ENCODE data around the gene PTH.

PTH gene

DNA sequence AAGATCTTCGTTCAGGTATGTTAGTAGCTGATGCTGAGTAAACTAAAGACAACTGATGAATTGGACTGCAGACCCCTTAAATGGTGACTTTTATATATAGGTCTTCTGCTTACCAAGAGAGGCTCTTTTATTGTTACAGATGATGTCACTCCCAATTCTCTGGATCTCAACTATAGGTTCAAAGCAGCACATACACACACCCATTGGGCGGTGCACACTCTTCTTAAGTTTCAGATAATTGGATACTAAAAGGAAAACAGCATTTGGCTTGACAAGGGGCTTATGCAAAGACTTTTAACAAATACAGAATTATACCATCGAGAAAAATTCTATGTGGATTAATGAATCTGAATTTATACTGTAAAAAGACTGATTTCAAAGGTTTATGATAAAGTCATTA, at the start of gene PTH:
PTH (minus strand) TSS at position 69 of the 400 bp plus-strand sequence. CDS start 3,142 bp downstream, outside the sequence.
- no peak for DNase-seq (ENCODE audit: low read depth, low spot score)

DNA sequence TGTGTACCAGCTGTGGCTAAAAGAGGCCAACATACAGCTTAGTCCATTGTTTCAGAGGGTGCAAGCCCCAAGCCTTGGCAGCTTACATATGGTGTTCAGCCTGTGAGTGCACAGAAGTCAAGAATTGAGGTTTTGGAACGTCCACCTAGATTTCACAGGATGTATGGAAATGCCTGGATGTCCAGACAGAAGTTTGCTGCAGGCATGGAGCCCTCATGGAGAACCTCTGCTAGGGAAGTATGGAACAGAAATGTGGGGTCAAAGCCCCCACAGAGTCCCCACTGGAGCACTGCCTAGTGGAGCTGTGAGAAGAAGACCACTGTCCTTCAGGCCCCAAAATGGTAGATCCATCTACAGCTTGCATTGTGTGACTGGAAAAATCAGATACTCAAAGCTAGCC, 42.2 kb upstream of the PTH start:
- no peak for DNase-seq (ENCODE audit: low read depth, low spot score)

DNA sequence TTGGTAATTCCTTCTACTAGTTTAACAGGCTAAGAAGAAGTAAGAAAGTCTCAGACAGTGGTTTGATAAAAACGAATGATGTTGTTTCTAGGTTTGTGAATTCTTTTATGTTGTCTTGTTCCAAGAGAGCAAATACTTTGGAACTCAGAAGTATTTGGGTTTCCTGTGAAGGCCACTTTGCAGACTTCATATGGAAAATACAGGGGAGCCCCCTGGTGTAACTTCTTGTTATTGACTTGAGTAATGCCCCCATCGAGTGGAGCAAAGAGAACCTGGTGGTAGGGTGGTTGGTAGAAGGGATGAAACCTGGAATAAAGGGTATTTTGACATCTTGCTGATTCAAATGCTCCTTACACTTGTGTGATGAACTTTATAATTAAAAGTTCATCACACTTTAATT, 40.0 kb upstream of the PTH start:
- peak; percentile 15 for DNase-seq (ENCODE audit: low read depth, low spot score)

DNA sequence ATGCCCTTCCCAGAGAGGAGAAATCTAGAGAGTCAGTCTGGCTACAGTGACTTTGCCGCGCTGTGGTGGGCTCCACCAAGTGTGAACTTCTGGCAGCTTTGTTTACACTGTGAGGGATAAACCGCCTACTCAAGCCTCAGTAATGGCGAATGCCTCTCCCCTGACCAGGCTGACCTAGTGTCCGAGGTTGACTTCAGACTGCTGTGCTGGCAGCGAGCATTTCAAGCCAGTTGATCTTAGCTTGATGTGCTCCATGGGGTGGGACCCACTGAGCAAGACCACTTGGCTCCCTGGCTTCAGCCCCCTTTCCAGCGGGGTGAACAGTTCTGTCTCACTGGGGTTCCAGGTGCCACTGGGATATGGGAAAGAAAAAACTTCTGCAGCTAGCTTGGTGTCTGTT, 38.6 kb upstream of the PTH start:
- no peak for DNase-seq (ENCODE audit: low read depth, low spot score)

DNA sequence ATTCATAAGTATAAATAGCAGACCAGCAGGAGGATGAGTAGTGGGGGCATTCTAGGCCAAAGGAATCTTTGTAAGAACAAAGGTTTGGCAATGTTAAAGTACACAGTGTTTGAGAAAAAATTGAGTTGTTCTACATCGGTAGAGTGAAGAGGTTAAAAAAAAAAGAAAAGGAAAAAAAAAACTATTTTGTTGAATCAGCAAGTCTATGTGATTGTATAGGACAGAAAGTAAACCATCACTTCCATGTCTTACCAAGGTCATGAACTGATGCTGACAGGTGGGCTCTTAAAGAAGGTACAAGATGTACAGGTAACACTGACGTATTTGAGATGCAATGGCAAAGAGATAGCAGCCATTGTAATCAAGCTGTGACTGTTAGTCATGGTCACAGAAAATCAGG, 29.5 kb upstream of the PTH start:
- no peak for DNase-seq (ENCODE audit: low read depth, low spot score)

DNA sequence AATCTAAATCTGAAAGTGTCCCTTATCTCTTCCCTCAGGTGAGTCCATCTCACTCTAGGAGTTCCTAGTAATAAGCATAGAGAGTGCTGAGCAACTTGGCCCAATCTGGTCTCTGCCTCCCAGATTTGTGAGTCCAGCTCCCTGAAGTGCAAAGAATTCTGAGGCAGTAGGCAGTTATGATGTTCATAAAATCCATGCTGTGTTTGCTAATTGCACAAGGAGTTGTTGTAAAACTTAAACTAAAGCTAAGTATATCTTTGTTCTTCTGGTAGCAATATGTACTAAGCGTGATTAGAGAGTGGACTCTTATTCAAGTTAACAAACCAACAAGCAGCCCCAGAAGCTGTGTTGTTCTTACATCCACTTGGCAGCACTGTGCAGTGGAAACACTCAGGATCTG, 7.6 kb upstream of the PTH start:
- no peak for DNase-seq (ENCODE audit: low read depth, low spot score)

DNA sequence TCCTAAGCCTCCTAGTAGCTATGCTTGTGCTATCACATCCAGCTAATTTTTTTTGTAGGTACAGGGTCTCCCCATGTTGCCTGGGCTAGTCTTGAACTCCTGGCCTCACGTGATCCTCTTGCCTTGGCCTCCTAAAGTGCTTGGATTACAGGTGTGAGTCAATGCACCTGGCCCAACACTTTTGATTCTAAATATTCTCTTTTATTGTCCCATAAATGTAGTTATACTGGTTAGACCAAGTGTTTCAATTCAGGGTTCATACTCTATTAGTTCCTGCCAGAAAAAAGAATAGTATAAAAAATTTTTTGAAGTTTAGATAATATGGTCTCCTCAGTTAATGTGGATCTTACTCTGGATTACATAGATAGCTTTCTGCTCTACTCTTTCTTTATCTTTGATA, 6.7 kb upstream of the PTH start:
- no peak for DNase-seq (ENCODE audit: low read depth, low spot score)

DNA sequence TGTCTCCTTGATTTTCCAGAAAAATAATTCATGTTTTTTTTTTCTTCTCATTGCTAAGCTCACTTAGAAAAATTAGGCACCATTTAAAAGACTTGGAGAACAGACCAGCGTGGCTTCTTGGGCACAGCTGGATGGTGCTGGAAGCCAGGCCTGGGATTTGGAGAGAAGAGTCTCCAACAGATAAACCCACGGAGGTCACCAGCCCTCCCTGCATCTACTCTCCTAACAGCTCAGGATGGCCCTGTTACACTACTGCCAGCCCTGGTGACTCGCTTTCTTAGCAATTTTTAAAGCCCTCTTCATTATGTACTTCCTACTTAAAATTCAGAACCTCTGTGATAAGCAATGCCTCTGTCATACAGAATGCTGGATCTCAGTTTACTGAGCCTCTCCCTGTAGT, 1.7 kb downstream of the PTH start:
- DNase-seq (ENCODE audit: low read depth, low spot score), result no peak

DNA sequence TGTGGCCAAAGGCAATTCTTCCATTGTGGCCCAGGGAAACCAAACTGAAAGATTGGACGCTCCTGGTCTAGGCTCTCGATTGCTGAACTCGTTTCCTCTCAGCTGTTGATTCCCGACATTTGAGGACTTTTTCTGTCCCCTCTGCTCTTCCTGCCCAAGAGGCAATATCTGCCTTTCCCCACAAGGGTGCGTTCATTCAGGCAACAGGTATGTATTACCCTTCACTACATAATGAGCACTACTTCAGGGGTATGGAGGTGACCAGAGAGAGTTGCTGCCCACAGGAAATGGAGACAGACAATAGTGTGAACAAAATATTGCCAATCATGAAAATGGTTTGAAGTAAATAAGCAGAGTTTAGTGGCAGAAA, 8.2 kb downstream of the PTH start:
- DNase-seq (ENCODE audit: low read depth, low spot score), result peak; percentile 45

DNA sequence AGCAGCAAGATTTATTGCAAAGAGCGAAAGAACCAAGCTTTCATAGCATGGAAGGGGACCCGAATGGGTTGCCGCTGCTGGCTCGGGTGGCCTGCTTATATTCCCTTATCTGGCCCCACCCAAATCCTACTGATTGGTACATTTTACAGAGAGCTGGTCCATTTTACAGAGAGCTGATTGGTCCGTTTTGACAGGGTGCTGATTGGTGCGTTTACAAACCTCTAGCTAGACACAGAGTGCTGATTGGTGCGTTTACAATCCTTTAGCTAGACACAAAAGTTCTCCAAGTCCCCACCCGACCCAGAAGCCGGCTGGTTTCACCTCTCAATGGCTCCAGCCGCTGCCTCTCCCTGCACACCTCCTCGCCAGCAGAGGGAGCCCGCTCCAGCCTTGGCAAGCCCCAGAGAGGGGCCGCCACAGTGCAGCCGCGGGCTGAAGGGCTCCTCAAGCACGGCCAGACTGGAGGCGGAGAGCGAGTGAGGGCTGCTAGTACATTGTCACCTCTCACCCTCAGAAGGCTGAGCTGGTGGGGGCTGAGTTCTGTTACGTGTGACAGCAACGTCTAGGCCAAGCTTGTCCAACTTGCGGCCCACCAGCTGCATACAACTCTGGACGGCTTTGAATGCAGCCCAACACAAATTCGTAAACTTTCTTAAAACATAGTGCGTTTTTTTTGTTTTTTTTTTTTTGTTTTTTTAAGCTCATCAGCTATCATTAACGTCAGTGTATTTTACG, 8.7 kb downstream of the PTH start:
- DNase-seq (ENCODE audit: low read depth, low spot score), result peak; percentile 30

DNA sequence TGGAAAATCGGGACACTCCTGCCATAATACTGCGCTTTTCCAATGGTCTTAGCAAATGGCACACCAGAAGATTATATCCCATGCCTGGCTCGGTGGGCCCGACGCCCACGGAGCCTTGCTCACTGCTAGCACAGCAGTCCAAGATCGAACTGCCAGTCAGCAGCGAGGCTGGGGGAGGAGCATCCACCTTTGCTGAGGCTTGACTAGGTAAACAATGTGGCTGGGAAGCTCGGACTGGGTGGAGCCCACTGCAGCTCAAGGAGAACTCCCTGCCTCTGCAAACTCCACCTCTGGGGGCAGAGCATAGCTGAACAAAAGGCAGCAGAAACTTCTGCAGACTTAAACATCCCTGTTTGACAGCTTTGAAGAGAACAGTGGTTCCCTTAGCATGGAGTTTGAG, 15.6 kb downstream of the PTH start:
- DNase-seq (ENCODE audit: low read depth, low spot score), result no peak

DNA sequence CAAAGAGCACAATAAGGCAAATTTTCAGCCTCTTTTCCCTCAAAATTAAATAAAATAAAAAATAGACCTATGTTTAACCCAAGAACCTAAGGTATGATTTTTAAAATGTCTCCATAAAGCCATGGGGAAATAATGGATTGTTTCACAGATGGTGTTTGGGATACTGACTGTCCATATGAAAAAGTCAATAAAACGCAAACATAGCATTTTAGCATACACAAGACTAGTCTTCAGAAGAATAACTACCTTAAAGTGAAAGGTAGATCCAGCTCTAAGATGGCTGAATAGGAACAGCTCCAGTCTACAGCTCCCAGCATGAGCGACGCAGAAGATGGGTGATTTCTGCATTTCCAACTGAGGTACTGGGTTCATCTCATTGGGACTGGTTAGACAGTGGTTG, 16.1 kb downstream of the PTH start:
- DNase-seq (ENCODE audit: low read depth, low spot score), result no peak

DNA sequence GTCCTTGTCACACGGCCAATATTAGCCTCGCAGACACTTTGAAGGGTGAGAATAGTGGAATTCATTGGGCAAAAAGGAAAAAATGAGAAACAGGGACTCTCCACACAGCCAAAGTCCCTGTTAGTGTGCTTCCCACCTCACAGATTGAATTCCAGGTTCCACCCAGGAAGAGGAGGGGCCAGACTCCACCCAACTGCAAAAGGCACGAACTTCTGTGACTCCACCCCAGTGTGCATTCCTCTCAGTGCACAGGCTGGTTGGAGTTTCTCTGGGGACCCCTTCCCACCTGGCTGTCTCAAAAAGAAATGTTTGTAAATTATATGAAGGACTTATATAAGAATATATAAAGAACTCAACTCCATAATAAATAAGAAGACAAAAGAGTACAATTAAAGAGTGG, 20.7 kb downstream of the PTH start:
- no peak for DNase-seq (ENCODE audit: low read depth, low spot score)

DNA sequence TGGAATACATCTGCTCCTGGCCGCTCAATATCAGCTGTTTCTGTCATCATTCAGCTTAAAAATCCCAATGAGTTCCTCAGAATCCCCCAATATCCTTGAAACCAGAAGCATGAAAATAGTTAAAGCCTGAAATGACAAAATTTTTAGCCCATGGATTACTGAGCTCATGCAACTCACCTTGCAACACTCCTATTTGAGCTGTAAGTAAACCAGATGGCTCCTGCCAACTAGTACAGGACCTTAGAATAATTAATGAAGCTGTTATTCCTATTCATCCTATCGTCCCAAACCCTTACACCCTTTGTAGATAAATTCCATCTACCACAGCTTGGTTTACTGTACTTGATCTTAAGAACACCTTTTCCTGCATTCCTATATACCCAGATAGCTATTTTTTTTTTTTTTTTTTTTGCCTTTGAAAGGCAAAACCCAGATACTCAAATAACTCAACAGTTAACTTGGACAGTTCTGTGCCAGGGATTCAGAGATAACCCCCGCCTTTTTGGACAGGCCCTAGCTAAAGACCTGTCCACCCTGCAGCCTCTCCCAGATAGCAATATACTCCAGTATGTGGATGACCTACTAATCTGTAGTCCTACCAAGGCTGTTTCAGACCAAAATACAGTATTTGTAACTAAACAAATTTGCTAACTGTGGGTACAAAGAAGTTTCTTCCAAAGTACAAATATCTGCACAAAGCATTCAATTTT, 22.6 kb downstream of the PTH start:
- DNase-seq (ENCODE audit: low read depth, low spot score), result no peak

DNA sequence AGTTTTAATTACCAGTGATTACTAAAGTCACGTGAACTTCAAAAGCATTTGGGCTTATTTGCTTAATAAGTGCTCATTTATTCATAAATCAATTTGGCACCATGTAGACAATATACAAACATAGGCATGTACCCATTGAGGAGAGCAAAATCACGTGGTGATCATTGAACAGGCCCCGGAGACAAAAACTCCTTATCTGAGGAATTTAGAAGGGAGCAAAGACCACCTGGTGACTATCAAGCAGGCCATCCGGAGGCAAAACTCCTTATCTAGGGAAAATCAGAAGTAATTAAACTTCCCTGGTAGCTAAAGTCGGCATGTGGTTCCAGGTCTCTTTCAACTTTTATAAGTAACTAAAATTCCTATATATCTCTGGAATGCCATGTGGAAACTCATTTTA, 27.0 kb downstream of the PTH start:
- no peak for DNase-seq (ENCODE audit: low read depth, low spot score)

DNA sequence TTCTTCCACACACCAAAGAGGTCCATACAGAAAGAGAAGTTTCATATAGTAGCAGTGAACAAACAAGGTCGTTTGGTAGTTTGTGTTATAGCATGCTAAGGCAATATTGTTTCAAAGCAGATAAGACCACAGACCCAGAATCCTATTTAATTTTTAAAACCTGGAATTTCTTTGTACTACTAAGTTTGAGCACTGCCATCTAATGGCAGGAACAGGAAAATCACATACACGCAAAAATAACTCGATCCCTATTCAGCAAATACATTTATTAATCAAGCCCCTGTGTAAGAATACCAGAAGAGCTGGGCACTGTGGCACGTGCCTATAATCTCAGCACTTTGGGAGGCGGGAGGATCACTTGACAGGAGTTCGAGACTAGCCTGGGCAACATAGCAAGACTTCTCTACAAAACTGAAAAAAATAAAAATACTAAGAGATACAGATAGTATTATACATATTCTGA, 29.9 kb downstream of the PTH start:
- DNase-seq (ENCODE audit: low read depth, low spot score), result no peak

DNA sequence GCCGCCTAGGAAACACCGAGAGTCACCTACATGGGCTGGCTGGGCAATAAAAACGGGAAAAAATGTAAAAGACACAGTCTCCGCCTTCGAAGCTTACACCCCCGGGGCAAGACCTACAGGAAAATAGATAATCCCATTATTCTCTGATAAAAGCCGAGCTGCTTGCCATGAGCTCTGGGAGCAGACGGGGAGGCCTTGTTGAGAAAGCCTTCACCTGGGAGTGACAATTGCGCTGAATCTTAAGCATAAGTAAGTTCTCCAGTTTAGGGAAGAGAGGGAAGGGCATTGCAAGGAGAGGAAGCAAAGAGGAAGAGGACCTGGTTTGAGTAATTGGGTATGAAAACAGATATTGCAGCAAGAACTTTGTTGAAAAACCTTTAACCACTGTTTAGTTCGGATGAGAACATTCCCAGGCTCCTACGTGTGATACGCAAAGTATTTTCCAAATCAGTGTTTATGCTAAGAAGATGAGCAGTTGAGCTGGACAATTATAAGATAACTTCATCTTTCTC, 32.0 kb downstream of the PTH start:
- no peak for DNase-seq (ENCODE audit: low read depth, low spot score)

DNA sequence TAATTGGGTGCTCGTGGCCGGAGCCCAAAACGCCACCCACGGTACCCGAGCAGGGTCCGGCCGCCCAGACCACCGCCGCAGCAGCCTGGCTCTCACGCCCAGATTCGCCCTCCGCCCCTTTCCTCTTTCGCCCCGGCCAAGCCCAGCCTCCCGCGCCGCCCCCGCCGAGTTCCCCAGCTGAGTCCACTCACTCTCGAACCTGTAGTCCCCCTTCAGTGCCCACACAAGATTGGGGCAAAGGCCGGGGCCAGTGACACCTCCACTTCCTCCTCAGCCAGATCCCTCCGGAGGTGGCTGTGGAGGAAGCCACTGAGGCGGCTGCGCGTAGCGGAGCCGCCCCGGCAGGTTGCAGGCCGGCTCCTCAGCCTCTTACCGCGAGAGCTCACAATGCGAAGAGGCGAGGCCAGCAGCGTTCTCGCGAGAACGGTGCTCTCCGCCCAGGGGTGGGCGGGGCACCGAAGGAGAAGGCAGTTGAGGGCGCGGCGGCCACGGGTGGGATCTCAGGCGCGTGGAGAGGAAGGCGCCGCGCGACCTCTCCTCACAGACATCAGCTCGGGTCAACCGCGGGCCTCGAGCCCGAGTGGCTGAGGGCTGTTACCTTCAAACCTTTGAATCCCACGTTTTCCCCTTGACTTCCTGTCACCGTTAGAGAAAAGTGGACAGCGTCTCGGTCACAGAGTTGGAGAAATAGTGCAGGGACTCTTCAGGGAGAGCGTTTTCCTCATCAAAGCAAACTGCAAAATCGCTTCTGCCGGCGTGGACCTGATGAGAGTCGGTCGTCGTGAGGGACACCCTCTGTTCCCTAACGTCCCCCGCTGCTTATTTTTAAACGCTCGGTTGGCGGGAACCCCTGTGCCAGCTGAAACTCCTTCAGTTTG, 32.7 kb downstream of the PTH start, which contains the start of gene BTBD10:
BTBD10 (minus strand) TSS at position 322 of the 878 bp plus-strand sequence. CDS start 18,098 bp downstream, outside the sequence.
- DNase-seq (ENCODE audit: low read depth, low spot score), result peak; percentile 59

DNA sequence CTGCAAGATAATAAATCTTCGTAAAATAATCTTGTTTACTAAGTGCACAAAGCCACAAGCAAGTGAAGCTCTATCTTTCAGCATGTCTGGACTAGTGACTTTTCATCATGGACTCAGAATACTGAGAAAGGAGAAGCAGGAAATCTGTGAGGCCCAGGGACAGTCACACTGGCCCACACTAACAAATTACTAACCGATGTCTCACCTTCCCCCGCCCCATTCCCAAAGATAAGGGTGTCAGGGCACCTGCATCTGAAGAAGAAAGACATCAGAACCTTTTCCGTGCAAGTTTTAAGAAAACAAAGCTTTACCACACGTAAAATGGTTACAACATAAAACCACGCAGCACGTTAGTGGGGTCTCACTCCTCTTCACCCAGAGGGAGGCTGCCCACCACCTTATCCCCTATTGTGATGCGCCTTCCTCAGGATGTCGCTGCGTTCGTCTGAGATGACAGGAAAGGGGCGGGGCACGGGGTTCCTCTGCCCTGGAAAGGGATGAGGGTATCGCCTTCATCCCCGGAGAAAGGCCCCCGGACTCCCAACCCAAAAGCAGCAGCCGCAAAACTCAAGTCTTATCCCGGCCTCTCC, 33.4 kb downstream of the PTH start:
- DNase-seq (ENCODE audit: low read depth, low spot score), result no peak

DNA sequence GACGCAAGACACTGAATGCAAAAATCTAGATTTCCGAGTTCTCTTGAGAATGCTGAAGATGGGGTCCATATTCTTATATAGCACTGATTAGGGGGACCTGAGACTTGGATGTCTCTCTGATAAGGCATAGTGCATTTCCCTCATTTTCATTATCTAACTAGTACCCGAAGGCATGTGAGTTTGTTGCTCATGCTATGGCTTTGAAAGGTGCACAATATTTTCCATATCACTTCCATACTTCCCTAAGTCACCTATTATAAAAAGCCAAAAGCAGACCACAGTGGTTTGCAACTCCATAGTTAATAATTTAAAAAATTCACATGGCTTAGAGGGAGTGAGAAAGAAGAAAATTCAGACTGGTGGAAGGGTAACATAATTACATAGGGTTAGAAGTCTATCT, 34.5 kb downstream of the PTH start:
- DNase-seq (ENCODE audit: low read depth, low spot score), result no peak

DNA sequence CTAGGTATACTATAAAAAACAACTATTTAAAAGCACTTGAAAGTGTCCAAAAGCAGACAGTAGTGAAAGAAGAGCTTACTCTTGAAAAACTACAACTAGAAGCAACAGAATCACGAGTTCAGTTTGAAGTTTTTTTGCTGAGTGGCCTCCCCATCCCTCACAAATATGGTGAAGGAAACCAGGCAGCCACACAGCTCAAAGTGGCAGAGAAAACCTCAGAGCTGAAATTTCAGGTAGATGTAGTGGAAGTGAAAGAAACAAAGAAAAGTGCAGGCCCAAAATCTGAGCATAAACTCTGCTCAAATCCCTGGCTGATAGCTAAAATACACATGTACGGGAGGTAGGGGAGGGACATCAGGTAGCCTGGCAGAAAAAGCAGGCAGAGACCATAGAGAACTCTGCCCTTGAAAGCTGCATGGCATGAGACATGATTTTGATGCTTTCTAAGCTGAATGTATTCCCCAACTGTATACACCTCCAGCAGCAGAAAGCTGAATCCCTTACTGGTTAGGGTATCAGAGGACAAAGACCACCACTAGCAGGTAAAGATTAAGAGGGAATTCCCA, 44.9 kb downstream of the PTH start:
- no peak for DNase-seq (ENCODE audit: low read depth, low spot score)

Measured in iPS DF 19.7 (cell line).